Measurements from ENCODE around the gene RASGEF1B. TPM values are rescaled to one million over a fixed set of nuclear protein-coding genes. Genes with fewer than 3 reads are reported as not detected.

RASGEF1B gene
- total and polyA plus RNA-seq, 4 donors = 8.9 to 57.4 (median 32.1) TPM

GRCh38 chr4:81460191-81460701 lies 11.5 kb downstream of the RASGEF1B start:
- no peak for DNase-seq (ENCODE audit: low spot score)
- H3K4me1 ChIP-seq (ENCODE audit: control insufficient read depth in 4 of 4, insufficient read depth in 4 of 4, low read length in 3 of 4) = peaks cover 3 to 38% (median 32%) of the 10 kb centered on the region in 4 donors
- 81% methylated on average over 5 of the region's 5 CpGs for WGBS
- no peak overlapping the region for H3K9ac ChIP-seq (ENCODE audit: low read depth in 1 of 2, low read length in 2 of 2)
- no peaks in the 10 kb centered on the region for H3K27me3 ChIP-seq (ENCODE audit: control insufficient read depth in 4 of 4, insufficient read depth in 4 of 4, low read length in 3 of 4)
- no peak overlapping the region for H3K27ac ChIP-seq (ENCODE audit: low read depth in 1 of 2, low read length in 2 of 2)
- H3K9me3 ChIP-seq (ENCODE audit: control insufficient read depth in 4 of 4, low read length in 3 of 4) = no peaks in the 10 kb centered on the region
- H3K4me3 ChIP-seq (ENCODE audit: low read depth in 1 of 3, low read length in 3 of 3) = no peak overlapping the region
- TF ChIP-seq RAD21 (IDR thresholded peaks at IDR 0.05) (no peak), TAF1 (conservative IDR thresholded peaks at IDR 0.05) (no peak), CTCF (IDR thresholded peaks at IDR 0.05; ENCODE audit: low read depth, low read length, missing input control) (no peak), FOXA2 (IDR thresholded peaks at IDR 0.05) (no peak), EGR1 (IDR thresholded peaks at IDR 0.05; ENCODE audit: low read depth in 2 of 2) (no peak), HNF4G (IDR thresholded peaks at IDR 0.05) (no peak), ATF3 (IDR thresholded peaks at IDR 0.05) (no peak), RXRA (IDR thresholded peaks at IDR 0.05) (no peak), YY1 (IDR thresholded peaks at IDR 0.05) (no peak), FOXA1 (IDR thresholded peaks at IDR 0.05) (no peak), GABPA (IDR thresholded peaks at IDR 0.05 in 1 of 2, conservative IDR thresholded peaks at IDR 0.05 in 1 of 2) (no peak), HNF4A (conservative IDR thresholded peaks at IDR 0.05) (no peak), NR2F2 (IDR thresholded peaks at IDR 0.05) (no peak), SP1 (IDR thresholded peaks at IDR 0.05) (no peak)
- TF ChIP-seq, protein P1, sequence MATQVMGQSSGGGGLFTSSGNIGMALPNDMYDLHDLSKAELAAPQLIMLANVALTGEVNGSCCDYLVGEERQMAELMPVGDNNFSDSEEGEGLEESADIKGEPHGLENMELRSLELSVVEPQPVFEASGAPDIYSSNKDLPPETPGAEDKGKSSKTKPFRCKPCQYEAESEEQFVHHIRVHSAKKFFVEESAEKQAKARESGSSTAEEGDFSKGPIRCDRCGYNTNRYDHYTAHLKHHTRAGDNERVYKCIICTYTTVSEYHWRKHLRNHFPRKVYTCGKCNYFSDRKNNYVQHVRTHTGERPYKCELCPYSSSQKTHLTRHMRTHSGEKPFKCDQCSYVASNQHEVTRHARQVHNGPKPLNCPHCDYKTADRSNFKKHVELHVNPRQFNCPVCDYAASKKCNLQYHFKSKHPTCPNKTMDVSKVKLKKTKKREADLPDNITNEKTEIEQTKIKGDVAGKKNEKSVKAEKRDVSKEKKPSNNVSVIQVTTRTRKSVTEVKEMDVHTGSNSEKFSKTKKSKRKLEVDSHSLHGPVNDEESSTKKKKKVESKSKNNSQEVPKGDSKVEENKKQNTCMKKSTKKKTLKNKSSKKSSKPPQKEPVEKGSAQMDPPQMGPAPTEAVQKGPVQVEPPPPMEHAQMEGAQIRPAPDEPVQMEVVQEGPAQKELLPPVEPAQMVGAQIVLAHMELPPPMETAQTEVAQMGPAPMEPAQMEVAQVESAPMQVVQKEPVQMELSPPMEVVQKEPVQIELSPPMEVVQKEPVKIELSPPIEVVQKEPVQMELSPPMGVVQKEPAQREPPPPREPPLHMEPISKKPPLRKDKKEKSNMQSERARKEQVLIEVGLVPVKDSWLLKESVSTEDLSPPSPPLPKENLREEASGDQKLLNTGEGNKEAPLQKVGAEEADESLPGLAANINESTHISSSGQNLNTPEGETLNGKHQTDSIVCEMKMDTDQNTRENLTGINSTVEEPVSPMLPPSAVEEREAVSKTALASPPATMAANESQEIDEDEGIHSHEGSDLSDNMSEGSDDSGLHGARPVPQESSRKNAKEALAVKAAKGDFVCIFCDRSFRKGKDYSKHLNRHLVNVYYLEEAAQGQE (IDR thresholded peaks at IDR 0.05) = no peak
- TF ChIP-seq, protein P2, sequence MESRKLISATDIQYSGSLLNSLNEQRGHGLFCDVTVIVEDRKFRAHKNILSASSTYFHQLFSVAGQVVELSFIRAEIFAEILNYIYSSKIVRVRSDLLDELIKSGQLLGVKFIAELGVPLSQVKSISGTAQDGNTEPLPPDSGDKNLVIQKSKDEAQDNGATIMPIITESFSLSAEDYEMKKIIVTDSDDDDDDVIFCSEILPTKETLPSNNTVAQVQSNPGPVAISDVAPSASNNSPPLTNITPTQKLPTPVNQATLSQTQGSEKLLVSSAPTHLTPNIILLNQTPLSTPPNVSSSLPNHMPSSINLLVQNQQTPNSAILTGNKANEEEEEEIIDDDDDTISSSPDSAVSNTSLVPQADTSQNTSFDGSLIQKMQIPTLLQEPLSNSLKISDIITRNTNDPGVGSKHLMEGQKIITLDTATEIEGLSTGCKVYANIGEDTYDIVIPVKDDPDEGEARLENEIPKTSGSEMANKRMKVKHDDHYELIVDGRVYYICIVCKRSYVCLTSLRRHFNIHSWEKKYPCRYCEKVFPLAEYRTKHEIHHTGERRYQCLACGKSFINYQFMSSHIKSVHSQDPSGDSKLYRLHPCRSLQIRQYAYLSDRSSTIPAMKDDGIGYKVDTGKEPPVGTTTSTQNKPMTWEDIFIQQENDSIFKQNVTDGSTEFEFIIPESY (IDR thresholded peaks at IDR 0.05) = no peak
- peaks cover 6 to 42% (median 36%) of the 10 kb centered on the region in 4 donors for H3K36me3 ChIP-seq (ENCODE audit: control insufficient read depth in 4 of 4, insufficient read depth in 3 of 4, low read depth in 1 of 4, low read length in 3 of 4)

- no peak for DNase-seq (ENCODE audit: low spot score)
- Histone ChIP-seq H3K27ac (ENCODE audit: low read depth in 1 of 2, low read length in 2 of 2) (no peak overlapping the region), H3K4me3 (ENCODE audit: low read depth in 1 of 3, low read length in 3 of 3) (no peak overlapping the region), H3K36me3 (ENCODE audit: control insufficient read depth in 4 of 4, insufficient read depth in 3 of 4, low read depth in 1 of 4, low read length in 3 of 4) (peaks cover 6 to 52% (median 44%) of the 10 kb centered on the region in 4 donors), H3K9me3 (ENCODE audit: control insufficient read depth in 4 of 4, low read length in 3 of 4) (no peaks in the 10 kb centered on the region), H3K27me3 (ENCODE audit: control insufficient read depth in 4 of 4, insufficient read depth in 4 of 4, low read length in 3 of 4) (no peaks in the 10 kb centered on the region), H3K4me1 (ENCODE audit: control insufficient read depth in 4 of 4, insufficient read depth in 4 of 4, low read length in 3 of 4) (peaks cover 0 to 29% (median 25%) of the 10 kb centered on the region in 4 donors), H3K9ac (ENCODE audit: low read depth in 1 of 2, low read length in 2 of 2) (no peak overlapping the region)
- no peak for TF ChIP-seq JUND (IDR thresholded peaks at IDR 0.05)
- TF ChIP-seq GABPA (IDR thresholded peaks at IDR 0.05 in 1 of 2, conservative IDR thresholded peaks at IDR 0.05 in 1 of 2) = no peak
- WGBS = 69% methylated on average over 2 of the region's 2 CpGs
Observed at GRCh38 chr4:81459228-81459627, 12.5 kb downstream of the RASGEF1B start.

Data from liver (tissue), 9 donors.